GM19099 (cell line): Measurements from ENCODE around the gene UST.

ENCODE experiments used
- POLR2A ChIP-seq: IDR thresholded peaks from 3 replicates; pipeline ENCODE4 v1.6.1; 2011; ENCODE audit warnings: low read depth; ENCODE audit not compliant: insufficient read length; ENCODE audit errors: extremely low read depth

Gene UST

DNA sequence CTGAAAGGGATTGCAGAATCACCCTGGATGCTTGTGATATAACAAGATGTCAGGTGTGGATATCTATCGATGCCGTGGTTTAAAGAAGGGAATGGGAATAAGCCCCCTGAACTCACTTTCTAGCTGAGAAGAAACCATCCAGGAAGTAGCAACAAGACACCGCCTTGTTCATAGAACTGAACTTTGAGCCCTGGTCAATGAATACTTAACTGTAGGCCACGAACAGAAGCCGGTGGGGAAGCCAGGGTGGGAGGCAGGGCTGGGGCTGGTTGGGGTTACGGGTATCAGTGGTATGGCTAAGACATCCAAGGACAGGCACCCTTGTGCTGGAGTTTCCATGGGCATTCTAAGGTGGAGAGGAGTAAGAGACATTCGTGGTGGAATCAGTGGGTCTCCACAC is 61.0 kb downstream of the UST start:
- no peak for TF ChIP-seq POLR2A

DNA sequence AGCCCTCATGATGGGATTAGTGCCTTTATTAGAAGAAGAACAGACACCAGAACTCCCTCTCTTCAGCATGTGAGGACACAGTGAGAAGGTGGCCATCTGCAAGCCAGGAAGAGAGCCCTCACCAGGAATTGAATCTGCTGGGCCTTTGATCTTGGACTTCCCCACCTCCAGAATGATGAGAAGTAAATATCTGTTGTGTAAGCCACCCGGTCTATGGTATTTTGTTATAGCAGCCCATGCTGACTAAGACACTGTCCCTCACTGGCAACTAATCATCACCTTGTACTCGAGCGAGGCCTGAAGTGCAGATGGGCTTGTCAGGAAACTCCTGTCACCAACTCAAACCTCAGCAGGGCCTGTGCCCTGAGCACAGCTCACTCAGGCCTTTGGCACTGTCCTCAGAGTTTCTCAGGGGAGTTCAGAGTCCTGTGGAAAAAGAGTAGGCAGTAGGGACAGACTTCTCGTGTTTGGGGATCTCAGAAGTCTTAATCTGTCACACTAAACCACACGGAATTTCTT is 62.0 kb downstream of the UST start:
- no peak for TF ChIP-seq POLR2A

DNA sequence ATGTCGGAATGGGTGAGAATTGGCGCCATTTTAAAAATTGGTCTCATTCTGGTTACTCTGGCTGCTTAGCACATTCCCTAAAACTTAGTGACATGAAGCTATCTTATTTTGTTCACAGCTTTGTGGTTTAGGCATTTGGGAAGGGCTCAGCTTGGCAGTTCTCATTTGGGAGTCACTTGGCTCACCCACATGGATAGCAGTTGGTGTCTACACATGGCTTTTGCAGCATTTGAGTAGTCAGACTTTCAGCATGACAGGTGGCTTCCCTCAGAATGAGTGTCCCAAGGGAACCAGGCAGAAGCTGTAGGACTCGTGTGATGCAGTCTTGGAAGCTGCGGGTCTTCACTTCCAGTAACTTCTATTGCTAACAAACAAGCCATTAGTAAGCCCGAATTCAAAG is 64.6 kb downstream of the UST start:
- no peak for TF ChIP-seq POLR2A

DNA sequence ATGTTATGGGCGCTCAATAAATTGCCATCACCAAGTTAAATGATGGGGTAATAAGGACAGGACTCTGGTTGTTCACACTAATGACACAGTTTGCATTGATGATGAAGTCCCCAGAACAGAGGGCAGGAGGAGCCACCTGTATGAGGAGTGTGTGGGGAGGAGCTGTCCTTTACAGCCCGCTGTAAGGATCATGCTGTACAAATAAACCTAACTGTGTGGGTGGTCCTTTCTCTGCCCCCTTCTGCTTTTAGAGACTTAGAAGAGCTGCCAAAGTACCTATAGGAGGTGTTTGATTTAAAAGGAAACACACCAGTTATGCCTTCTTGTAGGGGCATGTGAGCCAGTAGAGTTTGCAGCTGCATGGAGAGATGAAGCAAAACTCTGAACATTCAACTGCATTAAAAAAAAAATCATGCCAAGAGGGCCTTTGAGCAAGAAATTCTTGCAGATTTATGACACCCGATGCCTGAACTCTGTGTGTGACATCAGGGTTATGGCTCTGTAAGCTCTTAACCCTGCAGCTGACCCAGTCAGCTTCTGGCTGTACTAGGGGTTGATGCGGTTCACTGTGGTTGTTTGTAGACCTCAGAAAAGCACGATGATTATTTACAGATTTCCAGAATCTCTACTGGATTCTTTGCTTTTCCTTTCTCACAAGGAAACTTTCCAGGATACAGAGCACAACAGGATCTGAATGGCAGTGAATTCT is 67.4 kb downstream of the UST start:
- TF ChIP-seq POLR2A: no peak

DNA sequence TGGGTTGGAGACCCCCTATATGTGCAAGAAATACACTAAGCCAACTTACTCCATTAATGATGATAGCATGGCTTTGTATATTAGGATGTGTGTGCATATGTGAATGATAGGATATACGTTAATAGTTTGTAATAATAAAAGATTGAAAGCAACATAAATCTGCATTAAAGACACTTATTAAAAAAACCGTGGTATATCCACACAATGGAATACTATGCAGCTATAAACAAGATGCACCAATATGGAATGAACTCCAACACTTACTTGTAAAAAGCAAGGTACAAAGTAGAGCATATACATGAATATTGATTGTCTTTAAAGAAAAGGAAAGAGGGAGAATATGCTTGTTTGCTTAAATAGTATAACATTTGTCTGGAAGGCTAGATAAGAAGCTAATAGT is 68.0 kb downstream of the UST start:
- no peak for TF ChIP-seq POLR2A

DNA sequence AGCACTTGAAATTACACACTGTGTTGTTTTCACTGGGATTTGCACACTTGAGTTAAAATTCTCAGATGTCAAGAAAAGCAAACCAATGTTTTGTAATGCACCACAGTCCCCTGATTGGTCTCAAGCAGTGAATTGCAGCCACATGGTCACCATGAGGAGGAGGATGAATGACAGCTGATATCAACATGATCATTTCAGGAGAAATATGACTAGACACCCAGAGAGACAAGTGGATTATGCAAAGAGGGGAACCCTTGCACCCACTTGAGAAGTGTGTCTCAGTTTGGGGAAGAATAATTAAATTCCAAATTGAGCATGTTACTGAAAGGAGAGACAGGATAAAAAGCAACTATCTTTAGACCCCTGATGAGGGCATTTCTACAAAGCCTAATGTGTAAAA is 69.3 kb downstream of the UST start:
- TF ChIP-seq POLR2A: no peak

DNA sequence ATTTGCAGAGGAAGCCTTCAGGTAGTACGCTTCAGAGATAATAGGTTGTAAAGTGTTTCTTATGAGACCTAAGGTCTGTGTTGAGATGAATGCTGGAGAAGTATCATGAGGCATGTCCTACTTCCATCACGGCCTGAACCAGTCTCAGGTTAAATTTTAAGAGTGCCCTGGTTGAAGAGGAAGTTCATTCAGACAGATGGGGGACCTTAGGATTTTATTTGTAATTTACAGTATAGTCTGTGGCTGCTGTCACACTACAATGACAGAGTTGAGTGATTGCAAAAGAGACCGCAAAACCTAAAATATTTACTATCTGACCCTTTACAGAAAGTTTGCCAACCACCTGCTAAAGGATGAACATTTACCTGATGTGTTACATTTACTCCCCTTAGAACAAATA is 70.9 kb downstream of the UST start:
- TF ChIP-seq POLR2A: no peak

DNA sequence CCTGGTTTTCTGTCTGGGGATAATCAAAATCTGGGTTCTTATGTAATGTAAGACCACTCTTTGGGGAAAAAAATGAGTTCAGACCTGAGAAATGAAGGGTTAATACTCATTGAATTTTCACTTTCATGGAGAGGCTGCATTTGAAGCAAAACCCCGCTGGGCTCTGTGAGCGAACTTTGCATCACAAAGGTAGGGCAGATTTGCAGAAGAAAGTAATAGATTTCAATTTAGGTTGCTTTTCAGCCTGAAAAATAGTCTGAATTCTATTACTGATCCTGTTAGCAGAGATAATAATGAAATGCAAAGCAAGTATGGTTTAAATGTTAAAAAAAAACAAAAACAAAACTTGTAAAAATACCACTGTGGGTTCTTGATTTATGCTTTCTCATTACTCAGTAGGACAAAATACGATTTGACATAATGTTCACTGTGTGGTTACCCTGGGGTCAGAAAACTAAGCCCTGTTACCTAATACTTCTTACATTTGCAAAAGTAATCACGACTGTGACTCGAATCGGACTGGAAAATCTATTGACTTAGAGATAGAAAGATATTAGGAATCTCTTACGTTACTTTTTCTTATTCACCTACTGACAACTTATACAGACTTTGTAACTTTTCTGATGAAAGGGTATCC is 72.2 kb downstream of the UST start:
- TF ChIP-seq POLR2A: no peak

DNA sequence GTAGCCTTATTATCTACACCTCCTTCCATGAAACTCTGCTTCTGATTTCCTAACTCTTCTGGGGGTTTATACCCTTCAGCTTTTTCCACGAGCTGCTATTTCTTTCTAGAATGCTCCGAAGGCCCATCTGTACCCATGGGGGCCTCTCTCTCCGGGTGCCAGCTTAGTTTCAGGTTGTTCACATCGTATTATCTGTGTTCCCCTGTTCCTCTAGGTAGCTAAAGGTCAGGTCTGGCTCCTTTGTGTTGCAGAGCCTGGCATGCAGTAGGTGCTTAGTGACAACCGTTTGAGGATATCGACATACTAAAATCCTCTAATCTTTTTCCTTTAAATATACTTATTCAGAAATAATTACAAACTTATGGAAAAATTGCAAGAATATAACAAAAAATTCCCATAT is 73.0 kb downstream of the UST start:
- no peak for TF ChIP-seq POLR2A

DNA sequence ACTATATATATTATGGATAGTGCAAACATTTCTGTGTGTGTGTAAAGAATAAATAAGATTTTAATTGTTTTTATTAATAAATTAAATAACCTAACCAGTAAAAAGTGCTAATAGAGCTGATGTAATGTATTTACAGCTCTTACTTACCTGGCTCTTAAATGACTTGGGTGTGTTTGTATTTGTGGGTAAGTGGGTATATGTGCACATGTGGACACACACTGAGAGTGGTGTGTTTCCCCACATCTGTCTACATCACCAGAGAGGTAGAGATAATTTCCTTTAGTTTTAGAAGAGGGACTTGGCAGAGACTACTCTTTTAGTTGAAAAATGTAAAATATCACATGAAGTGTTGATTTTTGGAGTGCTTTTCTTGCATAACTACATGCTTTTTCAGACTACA is 76.0 kb downstream of the UST start:
- no peak for TF ChIP-seq POLR2A

DNA sequence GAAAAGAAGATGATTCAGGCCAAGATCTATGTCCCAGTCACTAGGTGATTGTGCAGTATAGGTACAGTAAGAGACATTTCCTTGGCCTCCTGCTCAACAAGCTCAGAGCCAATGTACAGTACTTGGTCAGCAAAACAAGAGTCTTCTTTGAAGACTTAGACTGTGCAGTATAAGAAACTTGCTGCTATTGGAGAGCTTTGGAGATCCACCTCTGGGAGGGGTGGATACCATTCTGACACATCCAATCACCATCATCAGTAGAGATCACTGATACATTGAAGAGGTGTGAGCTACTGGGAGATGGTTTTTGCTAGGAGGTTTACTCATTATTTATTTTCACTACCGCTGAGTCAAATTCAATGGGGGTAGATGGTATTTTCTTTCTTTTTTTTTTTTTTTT is 77.5 kb downstream of the UST start:
- no peak for TF ChIP-seq POLR2A

DNA sequence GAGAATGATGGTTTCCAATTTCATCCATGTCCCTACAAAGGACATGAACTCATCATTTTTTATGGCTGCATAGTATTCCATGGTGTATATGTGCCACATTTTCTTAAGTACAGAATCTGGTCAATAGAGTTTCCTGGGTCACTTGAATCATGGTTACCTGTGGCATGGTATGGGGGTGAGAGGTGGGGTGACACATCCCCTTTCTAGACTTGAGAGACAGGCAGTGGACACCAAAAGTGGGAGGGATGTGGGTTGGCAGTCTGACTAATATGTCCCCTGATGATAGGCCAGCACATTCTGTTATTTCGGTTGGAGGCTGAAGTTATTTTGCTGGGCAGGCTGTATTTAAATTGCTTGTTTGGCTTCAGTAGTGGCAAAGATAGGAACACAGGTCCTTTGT is 78.1 kb downstream of the UST start:
- TF ChIP-seq POLR2A: no peak

DNA sequence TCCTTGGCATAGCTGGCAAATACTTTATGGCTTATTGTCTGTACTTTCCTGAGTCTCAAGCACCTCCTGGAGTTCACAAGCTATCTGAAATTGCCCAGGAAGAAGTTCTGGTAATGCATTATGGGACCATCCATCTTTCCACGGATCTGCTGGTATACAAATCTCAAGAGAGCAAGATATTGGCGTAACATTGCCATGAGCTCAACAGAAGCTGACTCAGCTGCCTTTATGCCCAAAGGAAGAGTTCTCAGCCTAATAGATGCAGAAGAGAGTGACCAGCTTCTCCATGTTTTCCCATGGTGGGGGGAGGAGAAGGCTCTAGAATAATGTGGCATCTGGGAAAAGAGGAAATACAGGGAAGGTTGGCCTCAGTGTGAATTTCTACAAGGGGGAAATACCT is 78.7 kb downstream of the UST start:
- no peak for TF ChIP-seq POLR2A

DNA sequence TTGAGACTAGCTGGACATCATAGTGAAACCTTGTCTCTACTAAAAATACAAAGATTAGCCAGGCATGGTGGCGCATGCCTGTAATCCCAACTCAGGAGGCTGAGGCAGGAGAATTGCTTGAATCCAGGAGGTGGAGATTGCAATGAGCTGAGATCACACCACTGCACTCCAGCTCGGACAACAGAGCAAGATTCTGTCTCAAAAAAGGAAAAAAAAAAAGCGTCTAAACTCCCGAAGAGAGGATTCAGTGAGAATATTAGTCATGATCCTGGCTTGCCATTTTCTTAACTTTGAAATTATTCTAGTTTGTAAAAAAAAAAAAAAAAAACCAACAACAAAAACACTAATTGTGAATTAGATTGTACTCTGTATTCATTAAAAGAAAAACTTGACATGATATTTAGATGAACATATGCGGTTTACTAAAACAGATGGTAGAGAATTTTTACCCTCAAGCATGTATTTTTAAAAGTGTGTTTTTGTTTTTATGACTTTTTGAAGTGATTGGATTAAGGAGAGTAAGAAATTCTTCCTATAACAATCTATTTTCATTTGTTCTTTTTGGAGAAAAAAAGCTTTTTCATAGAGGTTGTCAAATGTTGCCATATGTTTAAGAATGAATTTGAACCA is 80.7 kb downstream of the UST start:
- no peak for TF ChIP-seq POLR2A

DNA sequence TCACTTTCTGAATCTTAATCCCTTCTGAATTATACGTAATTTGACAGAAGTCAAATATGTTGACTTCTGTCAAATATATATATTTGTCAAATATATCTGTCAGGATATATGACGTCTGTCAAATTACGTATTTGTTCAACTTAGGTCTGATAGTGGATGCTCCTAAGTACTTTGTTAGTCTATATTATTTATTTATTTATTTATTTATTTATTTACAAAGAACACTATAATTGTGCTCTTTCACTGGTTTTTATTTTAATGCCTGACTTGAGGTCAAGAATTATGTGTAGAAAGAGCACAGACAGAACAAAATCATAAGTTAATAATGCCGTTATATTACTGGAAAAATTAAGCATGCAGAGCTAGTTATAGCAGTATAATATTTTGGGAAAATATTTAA is 81.2 kb downstream of the UST start:
- TF ChIP-seq POLR2A: no peak
